C4-2B (cell line): ENCODE results near the gene NDUFS8.

ENCODE experiments used
- ZFX ChIP-seq: fragments of 450-650 bp; IDR thresholded peaks from 2 replicates; pipeline ENCODE4 v1.6.1; 2017
- TF ChIP-seq, protein P1 (sequence below): fragments of 450-650 bp; conservative IDR thresholded peaks from 2 replicates; pipeline ENCODE4 v1.5.1; 2017; ENCODE audit warnings: mild to moderate bottlenecking

DNA sequence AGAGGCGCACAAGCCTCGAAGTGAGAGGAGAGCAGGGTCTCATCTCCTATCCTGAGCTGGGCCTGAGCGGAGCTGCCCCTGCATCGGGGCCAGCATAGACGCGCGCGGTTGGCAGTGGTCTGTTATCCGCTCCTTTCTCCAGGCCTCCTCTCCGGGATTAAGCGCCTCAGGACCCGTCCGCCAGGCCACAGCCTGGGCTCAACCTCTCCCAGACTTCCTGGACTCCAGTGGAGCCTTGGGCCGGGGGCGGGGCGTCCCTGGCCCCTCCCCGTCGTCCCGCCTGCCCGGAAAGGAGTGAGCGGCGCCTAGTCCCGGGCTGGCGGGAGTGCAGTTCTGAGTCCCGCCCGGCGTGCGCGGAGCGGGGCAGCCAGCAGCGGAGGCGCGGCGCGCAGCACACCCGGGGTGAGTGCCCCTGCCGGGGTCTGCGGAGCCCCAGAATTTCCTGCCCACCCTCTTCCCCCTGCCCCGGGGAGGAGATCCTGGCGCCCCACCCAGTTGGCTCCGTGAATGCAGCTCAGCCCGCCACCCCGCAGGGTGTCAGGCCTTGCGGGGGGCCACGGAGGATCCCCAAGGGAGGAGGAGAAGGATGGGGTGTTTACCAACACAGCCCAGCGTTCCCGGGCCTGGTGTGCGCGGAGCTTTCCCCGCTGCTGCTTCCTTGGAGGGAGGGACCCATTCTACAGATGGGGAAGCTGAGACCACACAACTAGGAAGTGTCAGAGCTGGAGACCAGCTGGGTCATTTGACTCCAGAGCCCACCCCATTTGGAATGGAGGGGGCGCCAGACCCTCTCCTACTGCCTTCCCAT, 8.4 kb downstream of the NDUFS8 start, which contains the start of gene TCIRG1:
- TF ChIP-seq, protein P1, sequence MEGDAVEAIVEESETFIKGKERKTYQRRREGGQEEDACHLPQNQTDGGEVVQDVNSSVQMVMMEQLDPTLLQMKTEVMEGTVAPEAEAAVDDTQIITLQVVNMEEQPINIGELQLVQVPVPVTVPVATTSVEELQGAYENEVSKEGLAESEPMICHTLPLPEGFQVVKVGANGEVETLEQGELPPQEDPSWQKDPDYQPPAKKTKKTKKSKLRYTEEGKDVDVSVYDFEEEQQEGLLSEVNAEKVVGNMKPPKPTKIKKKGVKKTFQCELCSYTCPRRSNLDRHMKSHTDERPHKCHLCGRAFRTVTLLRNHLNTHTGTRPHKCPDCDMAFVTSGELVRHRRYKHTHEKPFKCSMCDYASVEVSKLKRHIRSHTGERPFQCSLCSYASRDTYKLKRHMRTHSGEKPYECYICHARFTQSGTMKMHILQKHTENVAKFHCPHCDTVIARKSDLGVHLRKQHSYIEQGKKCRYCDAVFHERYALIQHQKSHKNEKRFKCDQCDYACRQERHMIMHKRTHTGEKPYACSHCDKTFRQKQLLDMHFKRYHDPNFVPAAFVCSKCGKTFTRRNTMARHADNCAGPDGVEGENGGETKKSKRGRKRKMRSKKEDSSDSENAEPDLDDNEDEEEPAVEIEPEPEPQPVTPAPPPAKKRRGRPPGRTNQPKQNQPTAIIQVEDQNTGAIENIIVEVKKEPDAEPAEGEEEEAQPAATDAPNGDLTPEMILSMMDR = no peak
- peak; percentile 37; the same call in 1 of the 2 replicates for TF ChIP-seq ZFX
